ENCODE data around the gene CAPZA1.

- TF ChIP-seq CTCF (IDR thresholded peaks at IDR 0.05 in 2 of 3, conservative IDR thresholded peaks at IDR 0.05 in 1 of 3; ENCODE audit: control insufficient read depth in 2 of 3, extremely low read depth in 1 of 3, insufficient read depth in 1 of 3, low read depth in 3 of 3, low read length in 3 of 3) (peak; percentile 93 to 99 (median 97); a peak in 5 of 6 replicates), MXI1 (IDR thresholded peaks at IDR 0.05; ENCODE audit: low read depth, low read length) (no peak), ATF3 (IDR thresholded peaks at IDR 0.05; ENCODE audit: borderline replicate concordance, extremely low read depth, low read depth, low read length) (no peak), POLR2A (IDR thresholded peaks at IDR 0.05; ENCODE audit: low read depth, low read length) (no peak), EZH2 (IDR thresholded peaks at IDR 0.05; ENCODE audit: borderline replicate concordance, control insufficient read depth, low read depth, low read length) (no peak), ZNF24 (IDR thresholded peaks at IDR 0.05) (no peak), RAD21 (IDR thresholded peaks at IDR 0.05; ENCODE audit: insufficient read depth, low read depth, low read length) (peak; percentile 98), MAX (IDR thresholded peaks at IDR 0.05; ENCODE audit: low read depth, low read length) (peak; percentile 31; the same call in 1 of the 2 replicates), SMC3 (IDR thresholded peaks at IDR 0.05; ENCODE audit: borderline replicate concordance, low read length) (peak; percentile 93), CHD1 (IDR thresholded peaks at IDR 0.05; ENCODE audit: low read depth, low read length) (no peak)
Measured at GRCh38 chr1:112716133-112716720, 96.6 kb downstream of the CAPZA1 start.
